ENCODE measurements around the gene HDAC9. TPM values are rescaled to one million over a fixed set of nuclear protein-coding genes. Genes with fewer than 3 reads are reported as not detected.

Gene HDAC9
- total RNA-seq, 1 donor from 2014 or later: 27.6 TPM

DNA sequence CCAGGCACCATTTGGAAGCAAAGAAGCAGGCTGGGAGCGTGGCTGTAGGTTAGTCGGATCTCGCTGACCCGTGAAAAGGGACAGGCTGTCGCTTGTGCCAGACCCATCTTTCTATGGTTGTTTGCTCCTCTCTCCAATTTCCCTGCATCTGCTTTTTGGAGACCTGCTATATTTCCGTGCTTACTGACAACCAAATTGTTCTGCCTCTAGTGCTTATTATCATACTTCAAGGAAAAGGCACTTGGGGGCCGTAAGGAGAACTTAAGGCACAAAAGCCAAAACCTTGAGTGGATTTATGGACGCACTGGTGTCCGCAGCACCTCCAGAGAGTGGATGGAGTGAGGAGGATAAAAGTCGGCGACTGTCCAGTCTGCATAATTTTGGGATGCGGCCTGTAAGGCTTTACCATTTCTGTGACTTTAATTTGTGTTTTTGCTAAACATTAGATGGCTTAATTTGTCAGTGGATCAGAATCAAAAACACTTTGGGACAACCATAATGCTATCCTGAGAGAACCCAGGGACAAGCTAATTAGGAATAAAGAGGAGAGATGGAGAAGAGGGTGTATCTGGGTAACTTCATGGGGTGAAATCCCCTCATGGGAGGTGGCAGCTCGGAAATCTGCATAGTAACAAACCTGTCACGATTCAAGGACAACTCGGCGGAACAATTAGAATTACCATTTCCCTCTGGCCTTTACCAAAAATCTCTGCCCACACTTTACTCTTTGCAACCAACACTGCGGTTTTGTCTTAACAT is 206.7 kb downstream of the HDAC9 start:
- Histone ChIP-seq H3K9me3 (ENCODE audit: insufficient read depth, low read depth, low read length) (no peaks in the 10 kb centered on the region), H3K4me3 (ENCODE audit: insufficient read depth, low read depth, low read length) (no peak overlapping the region), H3K9ac (ENCODE audit: low read length) (no peak overlapping the region), H3K4me1 (ENCODE audit: insufficient read depth, low read length) (no peaks in the 10 kb centered on the region), H3K27me3 (ENCODE audit: insufficient read depth, low read length) (no peaks in the 10 kb centered on the region), H2AFZ (ENCODE audit: low read depth, low read length) (no peak overlapping the region), H3K4me2 (ENCODE audit: low read length) (no peak overlapping the region), H3K36me3 (ENCODE audit: insufficient read depth, low read length) (no peaks in the 10 kb centered on the region), H3K79me2 (ENCODE audit: insufficient read depth, low read length) (no peaks in the 10 kb centered on the region), H3K27ac (ENCODE audit: low read depth, low read length) (no peak overlapping the region), H4K20me1 (ENCODE audit: insufficient read depth, low read length) (no peaks in the 10 kb centered on the region)
- no peaks in the 10 kb centered on the region for H3K36me3 Mint-ChIP-seq (ENCODE audit: low read depth, unreplicated experiment)
- no peaks in the 10 kb centered on the region for H3K27me3 Mint-ChIP-seq (ENCODE audit: low read depth, unreplicated experiment)
- no peak overlapping the region for H3K27ac Mint-ChIP-seq (ENCODE audit: unreplicated experiment)
- peaks cover 6% of the 10 kb centered on the region for H3K4me1 Mint-ChIP-seq (ENCODE audit: low read depth, unreplicated experiment)
- TF ChIP-seq, protein P1, sequence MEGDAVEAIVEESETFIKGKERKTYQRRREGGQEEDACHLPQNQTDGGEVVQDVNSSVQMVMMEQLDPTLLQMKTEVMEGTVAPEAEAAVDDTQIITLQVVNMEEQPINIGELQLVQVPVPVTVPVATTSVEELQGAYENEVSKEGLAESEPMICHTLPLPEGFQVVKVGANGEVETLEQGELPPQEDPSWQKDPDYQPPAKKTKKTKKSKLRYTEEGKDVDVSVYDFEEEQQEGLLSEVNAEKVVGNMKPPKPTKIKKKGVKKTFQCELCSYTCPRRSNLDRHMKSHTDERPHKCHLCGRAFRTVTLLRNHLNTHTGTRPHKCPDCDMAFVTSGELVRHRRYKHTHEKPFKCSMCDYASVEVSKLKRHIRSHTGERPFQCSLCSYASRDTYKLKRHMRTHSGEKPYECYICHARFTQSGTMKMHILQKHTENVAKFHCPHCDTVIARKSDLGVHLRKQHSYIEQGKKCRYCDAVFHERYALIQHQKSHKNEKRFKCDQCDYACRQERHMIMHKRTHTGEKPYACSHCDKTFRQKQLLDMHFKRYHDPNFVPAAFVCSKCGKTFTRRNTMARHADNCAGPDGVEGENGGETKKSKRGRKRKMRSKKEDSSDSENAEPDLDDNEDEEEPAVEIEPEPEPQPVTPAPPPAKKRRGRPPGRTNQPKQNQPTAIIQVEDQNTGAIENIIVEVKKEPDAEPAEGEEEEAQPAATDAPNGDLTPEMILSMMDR (IDR thresholded peaks at IDR 0.05; ENCODE audit: insufficient read depth, low read depth, low read length): no peak
- FAIRE-seq: no peak
- DNase-seq (ENCODE audit: low read depth): no peak
- H3K4me3 Mint-ChIP-seq (ENCODE audit: unreplicated experiment): no peak overlapping the region
- no peaks in the 10 kb centered on the region for H3K9me3 Mint-ChIP-seq (ENCODE audit: unreplicated experiment)

- Mint-ChIP-seq H3K36me3 (ENCODE audit: low read depth, unreplicated experiment) (no peaks in the 10 kb centered on the region), H3K27me3 (ENCODE audit: low read depth, unreplicated experiment) (no peaks in the 10 kb centered on the region), H3K27ac (ENCODE audit: unreplicated experiment) (no peak overlapping the region), H3K4me3 (ENCODE audit: unreplicated experiment) (no peak overlapping the region), H3K9me3 (ENCODE audit: unreplicated experiment) (no peaks in the 10 kb centered on the region), H3K4me1 (ENCODE audit: low read depth, unreplicated experiment) (peaks cover 6% of the 10 kb centered on the region)
- Histone ChIP-seq H3K9me3 (ENCODE audit: insufficient read depth, low read depth, low read length) (no peaks in the 10 kb centered on the region), H3K4me1 (ENCODE audit: insufficient read depth, low read length) (no peaks in the 10 kb centered on the region), H3K36me3 (ENCODE audit: insufficient read depth, low read length) (no peaks in the 10 kb centered on the region), H3K27me3 (ENCODE audit: insufficient read depth, low read length) (no peaks in the 10 kb centered on the region), H3K4me3 (ENCODE audit: insufficient read depth, low read depth, low read length) (no peak overlapping the region), H2AFZ (ENCODE audit: low read depth, low read length) (no peak overlapping the region), H4K20me1 (ENCODE audit: insufficient read depth, low read length) (no peaks in the 10 kb centered on the region), H3K79me2 (ENCODE audit: insufficient read depth, low read length) (no peaks in the 10 kb centered on the region), H3K9ac (ENCODE audit: low read length) (no peak overlapping the region), H3K27ac (ENCODE audit: low read depth, low read length) (no peak overlapping the region), H3K4me2 (ENCODE audit: low read length) (no peak overlapping the region)
- no peak for FAIRE-seq
- TF ChIP-seq, protein P1 (IDR thresholded peaks at IDR 0.05; ENCODE audit: insufficient read depth, low read depth, low read length): no peak
- no peak for TF ChIP-seq EZH2 (IDR thresholded peaks at IDR 0.05; ENCODE audit: insufficient read depth, low read length)
- no peak for DNase-seq (ENCODE audit: low read depth)
These were observed 208.1 kb downstream of the HDAC9 start for GRCh38 chr7:18703685-18704084.

- H3K4me2 ChIP-seq (ENCODE audit: low read length): no peak overlapping the region
- H3K4me3 Mint-ChIP-seq (ENCODE audit: unreplicated experiment): no peak overlapping the region
- peaks cover 6% of the 10 kb centered on the region for H3K4me1 Mint-ChIP-seq (ENCODE audit: low read depth, unreplicated experiment)
- no peak overlapping the region for H3K27ac Mint-ChIP-seq (ENCODE audit: unreplicated experiment)
- no peak overlapping the region for H2AFZ ChIP-seq (ENCODE audit: low read depth, low read length)
- H3K27me3 Mint-ChIP-seq (ENCODE audit: low read depth, unreplicated experiment): no peaks in the 10 kb centered on the region
- no peaks in the 10 kb centered on the region for H3K4me1 ChIP-seq (ENCODE audit: insufficient read depth, low read length)
- no peaks in the 10 kb centered on the region for H4K20me1 ChIP-seq (ENCODE audit: insufficient read depth, low read length)
- no peak overlapping the region for H3K9ac ChIP-seq (ENCODE audit: low read length)
- H3K79me2 ChIP-seq (ENCODE audit: insufficient read depth, low read length): no peaks in the 10 kb centered on the region
- no peaks in the 10 kb centered on the region for H3K9me3 Mint-ChIP-seq (ENCODE audit: unreplicated experiment)
- no peaks in the 10 kb centered on the region for H3K27me3 ChIP-seq (ENCODE audit: insufficient read depth, low read length)
- DNase-seq (ENCODE audit: low read depth) (no peak), FAIRE-seq (no peak)
- H3K27ac ChIP-seq (ENCODE audit: low read depth, low read length): no peak overlapping the region
- H3K4me3 ChIP-seq (ENCODE audit: insufficient read depth, low read depth, low read length): no peak overlapping the region
- no peaks in the 10 kb centered on the region for H3K36me3 Mint-ChIP-seq (ENCODE audit: low read depth, unreplicated experiment)
- TF ChIP-seq, protein P1 (IDR thresholded peaks at IDR 0.05; ENCODE audit: insufficient read depth, low read depth, low read length): no peak
- no peaks in the 10 kb centered on the region for H3K9me3 ChIP-seq (ENCODE audit: insufficient read depth, low read depth, low read length)
- H3K36me3 ChIP-seq (ENCODE audit: insufficient read depth, low read length): no peaks in the 10 kb centered on the region
These were observed 211.1 kb downstream of the HDAC9 start for GRCh38 chr7:18706670-18707069.

Measured in astrocyte (in vitro differentiated cells and primary cell).